A172 (cell line): ENCODE data around the gene CLRN2. TPM values are rescaled to one million over a fixed set of nuclear protein-coding genes. Genes with fewer than 3 reads are reported as not detected.
"Not testable (repeated sequence)": the region's sequence is repeated elsewhere in the genome, so short reads cannot be mapped to it uniquely, and the experiment has no call there.

Experiments used
- DNase-seq: peaks from one replicate; pipeline ENCODE4 v3.0.0-alpha.2; 2015; ENCODE audit warnings: low spot score
- total RNA-seq: library from RNA; depleted of rRNA; stranded (reverse); fragments of >200 nt; shearing (Covaris generic); gene quantifications from 2 replicates; pipeline ENCODE4 v1.2.3, GENCODE V29; 2014; rRNA removed

Gene CLRN2
- total RNA-seq, 1 experiment from 2014 or later = not detected

- no peak for DNase-seq
Observed at GRCh38 chr4:17545374-17546140, 30.6 kb downstream of the CLRN2 start.

- DNase-seq = no peak
Observed at GRCh38 chr4:17546222-17546621, 31.3 kb downstream of the CLRN2 start.

GRCh38 chr4:17546678-17547077 is 31.7 kb downstream of the CLRN2 start:
- DNase-seq = no peak

GRCh38 chr4:17550549-17550948 is 35.6 kb downstream of the CLRN2 start:
- no peak for DNase-seq

GRCh38 chr4:17552427-17552826 is 37.5 kb downstream of the CLRN2 start:
- DNase-seq = no peak

- no peak for DNase-seq
Observed at GRCh38 chr4:17554568-17554967, 39.6 kb downstream of the CLRN2 start.

GRCh38 chr4:17556498-17556897 is 41.5 kb downstream of the CLRN2 start:
- DNase-seq = no peak

GRCh38 chr4:17557880-17558279 is 42.9 kb downstream of the CLRN2 start:
- no peak for DNase-seq

GRCh38 chr4:17558941-17559708 is 44.2 kb downstream of the CLRN2 start:
- no peak for DNase-seq

- no peak for DNase-seq
Observed at GRCh38 chr4:17559709-17560048, 44.7 kb downstream of the CLRN2 start.

- DNase-seq = no peak
Observed at GRCh38 chr4:17560065-17560673, 45.2 kb downstream of the CLRN2 start.

GRCh38 chr4:17561195-17561909 is 46.4 kb downstream of the CLRN2 start:
- DNase-seq = no peak

- no peak for DNase-seq
Observed at GRCh38 chr4:17562157-17562556, 47.2 kb downstream of the CLRN2 start.

- no peak for DNase-seq
Observed at GRCh38 chr4:17565846-17566245, 50.9 kb downstream of the CLRN2 start.

- no peak for DNase-seq
Observed at GRCh38 chr4:17567271-17567670, 52.3 kb downstream of the CLRN2 start.

GRCh38 chr4:17574206-17574605 is 59.2 kb downstream of the CLRN2 start:
- no peak for DNase-seq

- DNase-seq = not testable (repeated sequence)
Observed at GRCh38 chr4:17575177-17575576, 60.2 kb downstream of the CLRN2 start.

Other genes starting within 250 kb of the CLRN2 start
- gene QDPR, start 3.1 kb upstream of the CLRN2 start, total RNA-seq = 9.9 and 23.4 TPM in 2 replicates
- gene LAP3, start 62.0 kb downstream of the CLRN2 start, total RNA-seq = 62.6 and 75.3 TPM in 2 replicates
- gene MED28, start 99.5 kb downstream of the CLRN2 start, total RNA-seq = 6.0 and 9.3 TPM in 2 replicates